Measurements from ENCODE around the gene GPC3. TPM values are rescaled to one million over a fixed set of nuclear protein-coding genes. Genes with fewer than 3 reads are reported as not detected.

Gene GPC3
- total RNA-seq, 1 experiment from 2014 or later: 0.98 TPM

DNA sequence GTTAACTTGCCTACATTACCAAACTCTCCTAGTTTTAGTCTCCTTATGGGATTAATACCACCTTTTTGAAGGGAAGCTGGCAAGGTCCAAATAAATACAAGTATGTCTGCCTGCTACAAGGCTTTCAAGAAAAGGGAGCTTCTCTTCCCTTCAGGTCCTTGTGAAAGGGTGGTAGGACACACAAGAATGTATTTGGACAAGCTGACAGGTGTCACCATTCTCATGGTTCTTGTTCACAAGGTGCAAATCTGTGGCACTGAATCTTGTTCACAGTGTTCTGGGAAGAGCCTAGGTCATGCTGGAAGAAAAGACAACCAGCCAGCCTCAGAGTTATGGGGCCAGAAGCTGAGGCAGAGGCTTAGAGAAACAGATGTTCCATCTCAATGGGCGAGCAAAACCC, 41.9 kb downstream of the GPC3 start:
- no peaks in the 10 kb centered on the region for H4K20me1 ChIP-seq (ENCODE audit: insufficient read depth)
- TF ChIP-seq TCF7L2 (IDR thresholded peaks at IDR 0.05; ENCODE audit: borderline replicate concordance, extremely low read depth, insufficient read depth, insufficient read length) (no peak), SP1 (IDR thresholded peaks at IDR 0.05; ENCODE audit: low read depth) (no peak), CEBPB (IDR thresholded peaks at IDR 0.05; ENCODE audit: low read depth) (no peak), RAD21 (IDR thresholded peaks at IDR 0.05; ENCODE audit: low read depth) (no peak), ELF1 (IDR thresholded peaks at IDR 0.05; ENCODE audit: borderline replicate concordance, low read depth) (no peak), EZH2 (IDR thresholded peaks at IDR 0.05) (no peak)
- TF ChIP-seq, protein P1, sequence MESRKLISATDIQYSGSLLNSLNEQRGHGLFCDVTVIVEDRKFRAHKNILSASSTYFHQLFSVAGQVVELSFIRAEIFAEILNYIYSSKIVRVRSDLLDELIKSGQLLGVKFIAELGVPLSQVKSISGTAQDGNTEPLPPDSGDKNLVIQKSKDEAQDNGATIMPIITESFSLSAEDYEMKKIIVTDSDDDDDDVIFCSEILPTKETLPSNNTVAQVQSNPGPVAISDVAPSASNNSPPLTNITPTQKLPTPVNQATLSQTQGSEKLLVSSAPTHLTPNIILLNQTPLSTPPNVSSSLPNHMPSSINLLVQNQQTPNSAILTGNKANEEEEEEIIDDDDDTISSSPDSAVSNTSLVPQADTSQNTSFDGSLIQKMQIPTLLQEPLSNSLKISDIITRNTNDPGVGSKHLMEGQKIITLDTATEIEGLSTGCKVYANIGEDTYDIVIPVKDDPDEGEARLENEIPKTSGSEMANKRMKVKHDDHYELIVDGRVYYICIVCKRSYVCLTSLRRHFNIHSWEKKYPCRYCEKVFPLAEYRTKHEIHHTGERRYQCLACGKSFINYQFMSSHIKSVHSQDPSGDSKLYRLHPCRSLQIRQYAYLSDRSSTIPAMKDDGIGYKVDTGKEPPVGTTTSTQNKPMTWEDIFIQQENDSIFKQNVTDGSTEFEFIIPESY (IDR thresholded peaks at IDR 0.05; ENCODE audit: extremely low read depth, insufficient replicate concordance, low read length): no peak
- H3K9ac ChIP-seq (ENCODE audit: low read length): no peak overlapping the region
- H3K79me2 ChIP-seq (ENCODE audit: insufficient read depth, low read length): no peaks in the 10 kb centered on the region
- no peaks in the 10 kb centered on the region for H3K36me3 ChIP-seq (ENCODE audit: control insufficient read depth in 1 of 2, insufficient read depth in 2 of 2, low read length in 2 of 2)
- H3K9me2 ChIP-seq (ENCODE audit: insufficient read depth): no peaks in the 10 kb centered on the region
- H3K27me3 ChIP-seq (ENCODE audit: insufficient read depth, low read length): no peaks in the 10 kb centered on the region
- no peaks in the 10 kb centered on the region for H3K4me1 ChIP-seq (ENCODE audit: control insufficient read depth in 1 of 2, insufficient read depth in 2 of 2, low read length in 2 of 2)
- H3K9me3 ChIP-seq (ENCODE audit: control insufficient read depth in 1 of 2, insufficient read depth in 1 of 2, low read depth in 1 of 2, low read length in 2 of 2): no peaks in the 10 kb centered on the region
- CTCF ChIA-PET: no interaction called here
- BruUV-seq (replicated peaks): no TSS peak
- intact Hi-C loops (cut with micrococcal nuclease): no loop called here
- POLR2A ChIA-PET: no interaction called here
- H3K4me2 ChIP-seq (ENCODE audit: low read length): no peak overlapping the region
- ATAC-seq (no peak), DNase-seq (ENCODE audit: low read depth, low spot score) (no peak)
- H3K27ac ChIP-seq (ENCODE audit: low read depth, low read length): no peak overlapping the region
- H2AFZ ChIP-seq (ENCODE audit: low read depth, low read length, poor library complexity, severe bottlenecking): no peak overlapping the region
- RAD21 ChIA-PET (ENCODE audit: low non-redundant PET in 1 of 2, low total read pairs in 2 of 2, uncharacterized antibody in 2 of 2, unreplicated experiment in 2 of 2): no interaction called here
- no peak overlapping the region for H3K4me3 ChIP-seq (replicated peaks in 1 of 2; ENCODE audit: low read depth in 1 of 2, low read length in 2 of 2)

- no peaks in the 10 kb centered on the region for H4K20me1 ChIP-seq (ENCODE audit: insufficient read depth)
- no peak overlapping the region for H3K4me2 ChIP-seq (ENCODE audit: low read length)
- ATAC-seq (no peak), DNase-seq (ENCODE audit: low read depth, low spot score) (no peak)
- H3K9me3 ChIP-seq (ENCODE audit: control insufficient read depth in 1 of 2, insufficient read depth in 1 of 2, low read depth in 1 of 2, low read length in 2 of 2): no peaks in the 10 kb centered on the region
- intact Hi-C loops (cut with micrococcal nuclease): no loop called here
- CTCF ChIA-PET: no interaction called here
- POLR2A ChIA-PET: no interaction called here
- H3K4me1 ChIP-seq (ENCODE audit: control insufficient read depth in 1 of 2, insufficient read depth in 2 of 2, low read length in 2 of 2): no peaks in the 10 kb centered on the region
- H3K4me3 ChIP-seq (replicated peaks in 1 of 2; ENCODE audit: low read depth in 1 of 2, low read length in 2 of 2): no peak overlapping the region
- H3K27ac ChIP-seq (ENCODE audit: low read depth, low read length): no peak overlapping the region
- no peaks in the 10 kb centered on the region for H3K79me2 ChIP-seq (ENCODE audit: insufficient read depth, low read length)
- no peak overlapping the region for H2AFZ ChIP-seq (ENCODE audit: low read depth, low read length, poor library complexity, severe bottlenecking)
- no peak overlapping the region for H3K9ac ChIP-seq (ENCODE audit: low read length)
- RAD21 ChIA-PET (ENCODE audit: low non-redundant PET in 1 of 2, low total read pairs in 2 of 2, uncharacterized antibody in 2 of 2, unreplicated experiment in 2 of 2): no interaction called here
- H3K27me3 ChIP-seq (ENCODE audit: insufficient read depth, low read length): no peaks in the 10 kb centered on the region
- H3K36me3 ChIP-seq (ENCODE audit: control insufficient read depth in 1 of 2, insufficient read depth in 2 of 2, low read length in 2 of 2): no peaks in the 10 kb centered on the region
- no TSS peak for BruUV-seq (replicated peaks)
- H3K9me2 ChIP-seq (ENCODE audit: insufficient read depth): no peaks in the 10 kb centered on the region
- TF ChIP-seq TCF7L2 (IDR thresholded peaks at IDR 0.05; ENCODE audit: borderline replicate concordance, extremely low read depth, insufficient read depth, insufficient read length) (no peak), CEBPB (IDR thresholded peaks at IDR 0.05; ENCODE audit: low read depth) (no peak), JUND (IDR thresholded peaks at IDR 0.05) (no peak), SRF (IDR thresholded peaks at IDR 0.05; ENCODE audit: low read depth) (no peak), FOSL1 (IDR thresholded peaks at IDR 0.05; ENCODE audit: low read depth) (no peak), EGR1 (IDR thresholded peaks at IDR 0.05; ENCODE audit: low read depth) (no peak), ZNF274 (IDR thresholded peaks at IDR 0.05; ENCODE audit: low read depth, low read length) (no peak), POLR2AphosphoS5 (IDR thresholded peaks at IDR 0.05; ENCODE audit: low read depth, low read length) (no peak), EZH2 (IDR thresholded peaks at IDR 0.05) (no peak), ELF1 (IDR thresholded peaks at IDR 0.05; ENCODE audit: borderline replicate concordance, low read depth) (no peak), EZH2phosphoT487 (IDR thresholded peaks at IDR 0.05; ENCODE audit: borderline replicate concordance) (no peak), ATF3 (IDR thresholded peaks at IDR 0.05) (no peak), POLR2A (IDR thresholded peaks at IDR 0.05; ENCODE audit: borderline replicate concordance, extremely low read depth, insufficient read depth, insufficient read length) (no peak)
- TF ChIP-seq, protein P2, sequence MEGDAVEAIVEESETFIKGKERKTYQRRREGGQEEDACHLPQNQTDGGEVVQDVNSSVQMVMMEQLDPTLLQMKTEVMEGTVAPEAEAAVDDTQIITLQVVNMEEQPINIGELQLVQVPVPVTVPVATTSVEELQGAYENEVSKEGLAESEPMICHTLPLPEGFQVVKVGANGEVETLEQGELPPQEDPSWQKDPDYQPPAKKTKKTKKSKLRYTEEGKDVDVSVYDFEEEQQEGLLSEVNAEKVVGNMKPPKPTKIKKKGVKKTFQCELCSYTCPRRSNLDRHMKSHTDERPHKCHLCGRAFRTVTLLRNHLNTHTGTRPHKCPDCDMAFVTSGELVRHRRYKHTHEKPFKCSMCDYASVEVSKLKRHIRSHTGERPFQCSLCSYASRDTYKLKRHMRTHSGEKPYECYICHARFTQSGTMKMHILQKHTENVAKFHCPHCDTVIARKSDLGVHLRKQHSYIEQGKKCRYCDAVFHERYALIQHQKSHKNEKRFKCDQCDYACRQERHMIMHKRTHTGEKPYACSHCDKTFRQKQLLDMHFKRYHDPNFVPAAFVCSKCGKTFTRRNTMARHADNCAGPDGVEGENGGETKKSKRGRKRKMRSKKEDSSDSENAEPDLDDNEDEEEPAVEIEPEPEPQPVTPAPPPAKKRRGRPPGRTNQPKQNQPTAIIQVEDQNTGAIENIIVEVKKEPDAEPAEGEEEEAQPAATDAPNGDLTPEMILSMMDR (IDR thresholded peaks at IDR 0.05 in 2 of 3, conservative IDR thresholded peaks at IDR 0.05 in 1 of 3; ENCODE audit: borderline replicate concordance in 1 of 3, insufficient read depth in 1 of 3, low read depth in 2 of 3, low read length in 2 of 3): no peak
These were observed 45.6 kb downstream of the GPC3 start for GRCh38 chrX:133939655-133940302.
